ENCODE measurements around the gene CUX1. TPM values are rescaled to one million over a fixed set of nuclear protein-coding genes. Genes with fewer than 3 reads are reported as not detected.
A peak's percentile ranks its signal among the peaks of the same experiment; 100 is the strongest.

CUX1 gene
- total and polyA plus RNA-seq, 2 of the 13 experiments (the other 11 are each of a cell fraction or from before 2014, with no cell fraction given): 13.7 to 14.9 TPM

GRCh38 chr7:102234801-102235550, 417.6 kb downstream of the CUX1 start (continued):
- no peak for TF ChIP-seq ZNF710 (CRISPR knock-in tag; IDR thresholded peaks at IDR 0.05; ENCODE audit: borderline replicate concordance)
- TF ChIP-seq ZBTB38 (CRISPR knock-in tag; IDR thresholded peaks at IDR 0.05): peak; percentile 27; the same call in 1 of the 2 replicates

GRCh38 chr7:102236102-102236501, 418.7 kb downstream of the CUX1 start:
- Histone ChIP-seq H3K79me2 (ENCODE audit: insufficient read depth, low read length) (no peaks in the 10 kb centered on the region), H3K9me3 (ENCODE audit: low read length) (no peaks in the 10 kb centered on the region), H3K4me3 (replicated peaks in 1 of 3; ENCODE audit: insufficient read depth in 1 of 3, low read depth in 2 of 3, low read length in 3 of 3) (no peak overlapping the region), H2AFZ (ENCODE audit: low read length) (no peak overlapping the region), H4K20me1 (ENCODE audit: insufficient read depth, low read length) (no peaks in the 10 kb centered on the region), H3K27ac (ENCODE audit: extremely low read length, insufficient read depth, low read length) (no peak overlapping the region), H3K4me1 (ENCODE audit: insufficient read depth, low read length) (peaks cover 7% of the 10 kb centered on the region; the same call in 1 of the 2 replicates), H3K27me3 (ENCODE audit: control insufficient read depth in 1 of 2, insufficient read depth in 2 of 2, low read length in 2 of 2) (no peaks in the 10 kb centered on the region), H3K9ac (ENCODE audit: insufficient read depth, low read depth, low read length) (no peak overlapping the region), H3K4me2 (ENCODE audit: low read depth, low read length) (no peak overlapping the region), H3K36me3 (replicated peaks in 1 of 2; ENCODE audit: control insufficient read depth in 1 of 2, insufficient read depth in 2 of 2, low read length in 2 of 2) (peaks cover 28 to 34% of the 10 kb centered on the region in 2 experiments; a peak in 4 of 5 replicates)
- TF ChIP-seq ZFX (CRISPR knock-in tag; IDR thresholded peaks at IDR 0.05; ENCODE audit: low read depth) (0 out of 2 replicates have a peak, but pooled peaks have one; percentile 0), ZNF335 (CRISPR knock-in tag; IDR thresholded peaks at IDR 0.05) (no peak)
- ATAC-seq (peak; percentile 22), DNase-seq (ENCODE audit: low spot score) (no peak), FAIRE-seq (no peak)
- intact Hi-C loops (cut with micrococcal nuclease; ENCODE audit: unreplicated experiment) (loop anchor here (1.0 to 10.0 kb wide), 3 partner anchors 81 to 691 kb away; no protein-coding TSS in a partner anchor), in situ Hi-C loops (cut with HindIII; ENCODE audit: extremely low pct_ligation_motif_present, low pct_unique_long_range_greater_than_20kb) (no loop called here)
- CTCF ChIA-PET (ENCODE audit: low intra/inter-chr PET ratio, low total read pairs): interaction anchor here (1.3 to 2.2 kb wide), 3 partner anchors 36 to 693 kb away, joined by 3 to 9 read pairs (median 5); no protein-coding TSS in a partner anchor
- WGBS (ENCODE audit: low lambda C conversion rate): 95% methylated on average over 4 of the region's 7 CpGs
- no TSS peak for BruUV-seq (replicated peaks)
- POLR2A ChIA-PET: no interaction called here
